KBM-7 (cell line): ENCODE data around the gene PHLDB2.

Experiments used
- DNase-seq: peaks from one replicate; pipeline ENCODE4 v3.0.0-alpha.2; 2015
- in situ Hi-C: fragments of 300-500 bp; cut with MboI; formaldehyde crosslinking; loops from 2 replicates; pipeline ENCODE4 v1.14.3; 2020; ENCODE audit warnings: low sequenced_read_pairs, low pct_unique_long_range_greater_than_20kb, mixed read lengths

Gene PHLDB2

GRCh38 chr3:111848283-111848682, 10.8 kb upstream of the PHLDB2 start:
- in situ Hi-C loops, result no loop called here

GRCh38 chr3:111848778-111849177, 10.3 kb upstream of the PHLDB2 start:
- in situ Hi-C loops, result no loop called here

More at GRCh38 chr3:111848283-111848682, 10.8 kb upstream of the PHLDB2 start:
- DNase-seq, result no peak

GRCh38 chr3:111850537-111850936, 8.5 kb upstream of the PHLDB2 start:
- DNase-seq, result no peak
- in situ Hi-C loops, result no loop called here

More at GRCh38 chr3:111848778-111849177, 10.3 kb upstream of the PHLDB2 start:
- no peak for DNase-seq

- DNase-seq, result no peak
- in situ Hi-C loops, result no loop called here
Measured at GRCh38 chr3:111851511-111851954, 7.5 kb upstream of the PHLDB2 start.

- in situ Hi-C loops, result no loop called here
- no peak for DNase-seq
Measured at GRCh38 chr3:111852540-111852939, 6.5 kb upstream of the PHLDB2 start.

GRCh38 chr3:111853068-111853467, 6.0 kb upstream of the PHLDB2 start:
- DNase-seq, result no peak
- in situ Hi-C loops, result no loop called here

- no peak for DNase-seq
- in situ Hi-C loops, result no loop called here
Measured at GRCh38 chr3:111854990-111855389, 4.1 kb upstream of the PHLDB2 start.

- in situ Hi-C loops, result no loop called here
- DNase-seq, result no peak
Measured at GRCh38 chr3:111856501-111856900, 2.6 kb upstream of the PHLDB2 start.

GRCh38 chr3:111857474-111857873, 1.6 kb upstream of the PHLDB2 start:
- in situ Hi-C loops, result no loop called here
- no peak for DNase-seq

- in situ Hi-C loops, result no loop called here
- no peak for DNase-seq
Measured at GRCh38 chr3:111858642-111859041, 423 bp upstream of the PHLDB2 start.

GRCh38 chr3:111859974-111860859, 1.2 kb downstream of the PHLDB2 start:
- peak; percentile 65 for DNase-seq
- in situ Hi-C loops, result no loop called here

GRCh38 chr3:111861391-111861790, 2.3 kb downstream of the PHLDB2 start:
- in situ Hi-C loops, result no loop called here
- DNase-seq, result no peak

GRCh38 chr3:111862415-111862814, 3.4 kb downstream of the PHLDB2 start:
- in situ Hi-C loops, result no loop called here
- no peak for DNase-seq

- in situ Hi-C loops, result no loop called here
- no peak for DNase-seq
Measured at GRCh38 chr3:111862974-111863373, 3.9 kb downstream of the PHLDB2 start.

- in situ Hi-C loops, result no loop called here
- no peak for DNase-seq
Measured at GRCh38 chr3:111863942-111864694, 5.1 kb downstream of the PHLDB2 start.

GRCh38 chr3:111864821-111865656, 6.0 kb downstream of the PHLDB2 start:
- in situ Hi-C loops, result no loop called here
- DNase-seq, result no peak

GRCh38 chr3:111867889-111868426, 8.9 kb downstream of the PHLDB2 start:
- in situ Hi-C loops, result no loop called here
- DNase-seq, result no peak

- DNase-seq, result no peak
- in situ Hi-C loops, result no loop called here
Measured at GRCh38 chr3:111870620-111871019, 11.6 kb downstream of the PHLDB2 start.
